Stomach (tissue), 4 donors: ENCODE results near the gene TAF11L3.

Experiments
- POLR2A ChIP-seq, 4 donors: fragments of 450-650 bp; IDR thresholded peaks; one replicate each; pipeline ENCODE4 v1.6.1; 2016; ENCODE audit warnings: antibody characterized with exemption in 4 of 4, control low read depth in 2 of 4, mild to moderate bottlenecking in 1 of 4, moderate library complexity in 1 of 4
- POLR2AphosphoS5 ChIP-seq, 3 donors: sonication (generic); formaldehyde crosslinking; IDR thresholded peaks; one replicate each; pipeline ENCODE4 v1.6.1; 2016; ENCODE audit warnings: antibody characterized with exemption in 3 of 3
- TF ChIP-seq, protein P1 (sequence below), 7 experiments: fragments of 450-650 bp in 4 of 7; fragments of 200-600 bp in 3 of 7; sonication (generic) in 3 of 7; IDR thresholded peaks; one replicate each; pipeline ENCODE4 v1.5.1; 2016 to 2019; ENCODE audit warnings: antibody characterized with exemption in 7 of 7, control low read depth in 2 of 7, mild to moderate bottlenecking in 1 of 7

DNA sequence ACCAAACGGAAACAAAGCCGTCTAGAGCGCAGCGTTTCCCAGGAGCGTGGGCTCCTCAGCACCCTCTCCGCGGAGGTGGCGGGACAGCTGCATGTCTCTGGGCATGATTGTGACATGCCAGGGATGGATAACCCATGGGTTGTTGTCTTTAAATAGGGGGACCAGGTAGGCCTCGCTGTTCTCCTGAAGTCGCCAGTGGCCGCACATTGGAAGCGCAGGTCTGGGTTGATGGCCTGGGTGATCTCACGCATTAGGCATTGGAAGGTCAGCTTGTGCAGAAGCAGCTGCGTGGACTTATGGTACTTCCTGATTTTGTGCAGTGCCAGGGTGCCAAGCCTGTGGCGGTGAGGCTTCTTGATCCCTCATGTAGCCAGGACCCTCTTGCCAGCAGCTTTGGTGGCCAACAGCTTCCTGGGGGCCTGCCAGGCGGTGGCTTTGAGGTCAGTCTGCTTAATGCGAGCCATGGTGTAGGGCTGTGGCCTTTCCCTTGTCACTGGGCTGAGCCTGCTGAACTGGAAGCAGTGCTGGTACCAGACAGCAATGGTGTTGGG lies 6.3 kb upstream of the TAF11L3 start:
- TF ChIP-seq, protein P1, sequence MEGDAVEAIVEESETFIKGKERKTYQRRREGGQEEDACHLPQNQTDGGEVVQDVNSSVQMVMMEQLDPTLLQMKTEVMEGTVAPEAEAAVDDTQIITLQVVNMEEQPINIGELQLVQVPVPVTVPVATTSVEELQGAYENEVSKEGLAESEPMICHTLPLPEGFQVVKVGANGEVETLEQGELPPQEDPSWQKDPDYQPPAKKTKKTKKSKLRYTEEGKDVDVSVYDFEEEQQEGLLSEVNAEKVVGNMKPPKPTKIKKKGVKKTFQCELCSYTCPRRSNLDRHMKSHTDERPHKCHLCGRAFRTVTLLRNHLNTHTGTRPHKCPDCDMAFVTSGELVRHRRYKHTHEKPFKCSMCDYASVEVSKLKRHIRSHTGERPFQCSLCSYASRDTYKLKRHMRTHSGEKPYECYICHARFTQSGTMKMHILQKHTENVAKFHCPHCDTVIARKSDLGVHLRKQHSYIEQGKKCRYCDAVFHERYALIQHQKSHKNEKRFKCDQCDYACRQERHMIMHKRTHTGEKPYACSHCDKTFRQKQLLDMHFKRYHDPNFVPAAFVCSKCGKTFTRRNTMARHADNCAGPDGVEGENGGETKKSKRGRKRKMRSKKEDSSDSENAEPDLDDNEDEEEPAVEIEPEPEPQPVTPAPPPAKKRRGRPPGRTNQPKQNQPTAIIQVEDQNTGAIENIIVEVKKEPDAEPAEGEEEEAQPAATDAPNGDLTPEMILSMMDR (IDR thresholded peaks at IDR 0.05) = no peak
- no peak for TF ChIP-seq POLR2AphosphoS5 (IDR thresholded peaks at IDR 0.05)
- no peak for TF ChIP-seq POLR2A (IDR thresholded peaks at IDR 0.05)
